Measurements from ENCODE around the gene CCDC33.
A peak's percentile ranks its signal among the peaks of the same experiment; 100 is the strongest.

CCDC33 gene

DNA sequence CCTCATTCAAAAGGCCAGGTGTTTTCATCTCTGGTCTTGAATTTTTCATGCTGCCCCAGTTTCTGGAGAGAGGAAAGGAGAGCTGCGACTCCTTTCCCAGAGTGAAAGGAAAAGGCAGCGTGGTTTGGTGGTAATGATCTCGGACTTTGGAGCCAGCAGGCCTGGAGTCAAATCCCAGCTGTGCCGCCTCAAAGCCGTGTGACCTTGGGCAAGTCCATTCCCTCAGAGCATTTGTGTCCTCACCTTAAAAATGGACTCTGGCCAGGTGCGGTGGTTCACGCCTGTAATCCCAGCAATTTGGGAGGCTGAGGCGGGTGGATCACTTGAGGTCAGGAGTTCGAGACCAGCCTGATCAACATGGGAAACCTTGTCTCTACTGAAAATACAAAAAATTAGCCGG lies 4.7 kb upstream of the CCDC33 start:
- Histone ChIP-seq H3K4me3 (ENCODE audit: low read depth, low read length) (no peak overlapping the region), H3K4me1 (ENCODE audit: control insufficient read depth, insufficient read depth, low read length, unreplicated experiment) (peaks cover 18% of the 10 kb centered on the region), H3K27ac (ENCODE audit: low read depth, low read length) (no peak overlapping the region), H3K36me3 (ENCODE audit: insufficient read depth, low read length) (no peaks in the 10 kb centered on the region), H3K79me2 (ENCODE audit: control insufficient read depth, insufficient read depth, low read length, unreplicated experiment) (no peaks in the 10 kb centered on the region), H2AFZ (ENCODE audit: low read length, unreplicated experiment) (no peak overlapping the region), H3K27me3 (ENCODE audit: insufficient read depth, low read length) (no peaks in the 10 kb centered on the region)

DNA sequence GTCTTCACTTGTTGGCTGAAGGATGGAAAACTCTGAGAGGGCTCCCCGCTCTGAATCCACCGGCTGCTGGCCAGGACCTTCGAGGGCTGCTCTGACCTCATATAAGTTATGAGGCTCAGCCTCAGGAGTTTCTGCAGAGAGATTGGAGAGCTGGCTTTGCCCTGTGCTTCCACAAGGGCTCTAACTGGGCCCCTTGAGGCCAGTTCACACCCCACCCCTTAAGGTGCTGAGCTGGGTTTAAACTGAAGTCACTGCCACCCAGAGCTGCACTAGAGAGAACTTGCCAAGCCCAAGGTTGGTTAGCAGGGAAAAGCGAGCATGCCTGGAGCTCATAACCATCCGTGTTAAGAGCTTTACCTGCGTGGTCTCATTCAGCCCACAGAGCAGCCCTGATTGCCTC lies 2.8 kb upstream of the CCDC33 start:
- no peak overlapping the region for H3K27ac ChIP-seq (ENCODE audit: low read depth, low read length)
- no peaks in the 10 kb centered on the region for H3K79me2 ChIP-seq (ENCODE audit: control insufficient read depth, insufficient read depth, low read length, unreplicated experiment)
- peaks cover 18% of the 10 kb centered on the region for H3K4me1 ChIP-seq (ENCODE audit: control insufficient read depth, insufficient read depth, low read length, unreplicated experiment)
- H3K27me3 ChIP-seq (ENCODE audit: insufficient read depth, low read length): no peaks in the 10 kb centered on the region
- H3K36me3 ChIP-seq (ENCODE audit: insufficient read depth, low read length): no peaks in the 10 kb centered on the region
- H2AFZ ChIP-seq (ENCODE audit: low read length, unreplicated experiment): no peak overlapping the region
- H3K4me3 ChIP-seq (ENCODE audit: low read depth, low read length): no peak overlapping the region

DNA sequence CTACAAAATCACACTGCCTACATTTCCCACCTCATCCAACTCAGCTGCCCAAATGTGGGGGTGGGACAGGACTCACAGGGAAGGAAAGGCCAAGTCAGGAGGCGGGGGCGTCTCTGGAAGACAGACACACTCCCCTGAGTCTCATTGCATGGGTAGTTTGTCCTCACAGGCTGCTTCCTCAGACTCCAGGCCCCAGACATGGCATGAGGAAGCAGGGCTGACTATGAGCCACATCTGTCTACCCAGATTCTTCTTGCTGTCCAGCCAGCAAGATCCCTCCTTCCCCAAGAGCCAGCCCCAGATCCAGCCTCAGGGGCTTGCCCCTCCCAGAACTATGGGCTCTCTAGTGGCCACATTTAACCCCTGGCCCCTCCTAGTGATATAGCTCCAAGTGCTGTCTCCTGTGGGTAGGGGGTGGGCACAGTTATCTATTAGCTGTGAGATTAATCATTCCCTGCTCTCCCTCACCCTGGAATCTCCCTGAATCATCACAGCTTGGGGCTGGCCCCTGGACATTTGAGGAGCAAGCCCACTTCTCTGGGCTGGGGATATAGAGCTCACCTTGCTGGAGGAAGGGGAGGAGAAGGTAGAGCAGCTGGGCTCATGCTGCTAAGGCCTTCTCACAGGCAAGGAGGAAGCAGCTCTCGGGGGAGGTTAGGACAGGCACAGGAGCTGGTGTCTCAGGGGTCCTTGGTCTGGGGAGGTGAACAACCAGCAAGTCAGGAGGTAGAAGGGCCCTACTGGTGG lies 2.1 kb upstream of the CCDC33 start:
- no peaks in the 10 kb centered on the region for H3K36me3 ChIP-seq (ENCODE audit: insufficient read depth, low read length)
- no peak overlapping the region for H3K4me3 ChIP-seq (ENCODE audit: low read depth, low read length)
- no peaks in the 10 kb centered on the region for H3K27me3 ChIP-seq (ENCODE audit: insufficient read depth, low read length)
- no peak overlapping the region for H2AFZ ChIP-seq (ENCODE audit: low read length, unreplicated experiment)
- H3K27ac ChIP-seq (ENCODE audit: low read depth, low read length): no peak overlapping the region
- H3K4me1 ChIP-seq (ENCODE audit: control insufficient read depth, insufficient read depth, low read length, unreplicated experiment): peaks cover 24% of the 10 kb centered on the region
- no peaks in the 10 kb centered on the region for H3K79me2 ChIP-seq (ENCODE audit: control insufficient read depth, insufficient read depth, low read length, unreplicated experiment)

DNA sequence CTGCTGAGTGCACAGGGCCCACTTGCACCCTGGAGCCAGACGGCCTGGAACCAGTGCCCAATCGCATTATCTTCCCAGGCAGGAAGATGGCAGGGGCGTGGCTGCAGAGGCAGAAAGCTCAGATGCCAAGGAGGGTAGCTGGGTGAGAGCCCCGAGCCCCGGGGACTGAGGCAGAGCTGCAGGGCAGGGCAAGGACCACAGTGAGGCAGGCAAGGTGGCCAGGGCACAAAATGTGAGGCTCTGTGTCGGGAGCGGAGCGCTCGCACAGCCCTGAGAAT lies 1.6 kb upstream of the CCDC33 start:
- peaks cover 29% of the 10 kb centered on the region for H3K4me1 ChIP-seq (ENCODE audit: control insufficient read depth, insufficient read depth, low read length, unreplicated experiment)
- H3K4me3 ChIP-seq (ENCODE audit: low read depth, low read length): no peak overlapping the region
- no peaks in the 10 kb centered on the region for H3K36me3 ChIP-seq (ENCODE audit: insufficient read depth, low read length)
- no peak overlapping the region for H2AFZ ChIP-seq (ENCODE audit: low read length, unreplicated experiment)
- no peaks in the 10 kb centered on the region for H3K27me3 ChIP-seq (ENCODE audit: insufficient read depth, low read length)
- no peaks in the 10 kb centered on the region for H3K79me2 ChIP-seq (ENCODE audit: control insufficient read depth, insufficient read depth, low read length, unreplicated experiment)
- H3K27ac ChIP-seq (ENCODE audit: low read depth, low read length): no peak overlapping the region

DNA sequence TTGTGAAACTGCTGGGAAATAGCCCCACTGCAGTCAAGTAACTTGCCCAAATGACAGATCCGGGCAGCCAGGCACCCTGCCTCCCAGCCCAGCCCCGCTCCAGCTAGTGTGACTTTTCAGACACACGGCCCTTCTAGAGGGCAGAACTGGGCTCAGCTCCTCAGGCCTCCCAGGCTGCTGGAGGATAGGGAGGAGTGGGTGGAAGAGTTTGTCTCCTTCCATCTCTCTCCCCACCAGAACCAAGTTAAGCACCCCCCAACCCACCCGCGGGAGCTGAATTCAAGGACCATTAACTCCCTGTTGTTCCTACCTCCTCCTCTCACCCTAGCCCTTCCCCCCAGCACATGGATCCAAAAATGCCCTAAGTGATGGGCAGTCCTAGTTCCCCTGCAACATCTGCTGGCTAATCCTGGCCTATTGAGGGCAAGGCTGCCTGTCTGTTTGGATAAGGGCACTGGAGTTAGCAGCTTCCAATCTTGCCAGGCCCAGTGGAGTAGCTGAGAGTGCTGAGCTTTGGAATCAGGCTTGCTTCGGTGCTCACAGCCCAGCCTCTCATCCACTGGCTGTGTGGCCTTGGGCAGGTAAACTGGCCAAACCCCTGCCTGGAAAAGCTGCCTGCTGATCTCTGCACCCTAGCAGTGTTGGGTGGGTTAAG lies 3.1 kb downstream of the CCDC33 start:
- no peaks in the 10 kb centered on the region for H3K27me3 ChIP-seq (ENCODE audit: insufficient read depth, low read length)

DNA sequence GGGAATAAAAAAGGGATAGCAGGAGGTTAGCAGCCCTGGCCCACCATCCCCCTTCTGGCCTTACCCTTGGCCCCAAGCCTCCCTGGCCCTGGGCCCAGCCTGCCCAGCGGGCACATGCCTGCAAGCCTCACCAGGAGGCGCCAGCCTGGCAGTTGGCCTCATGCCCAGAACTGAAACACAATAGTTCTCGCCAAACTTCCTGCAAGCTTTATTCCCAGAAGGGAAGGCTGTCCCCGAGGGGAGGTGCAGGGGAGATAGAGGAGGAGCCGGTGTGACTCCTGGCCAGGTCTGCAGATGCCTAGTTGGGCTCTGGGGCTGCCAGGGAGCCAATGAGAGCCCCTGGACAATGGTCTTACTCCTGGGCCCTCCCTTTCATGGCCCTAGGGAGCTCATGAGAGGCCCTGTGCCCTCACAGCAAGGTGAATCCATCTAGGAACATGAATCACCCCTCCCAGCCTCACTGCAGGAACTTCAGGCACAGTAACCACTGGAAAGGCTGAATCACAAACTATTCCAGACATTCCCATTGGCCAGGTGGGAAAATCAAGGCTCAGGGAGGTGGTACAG lies 4.0 kb downstream of the CCDC33 start:
- peaks cover 49% of the 10 kb centered on the region for H3K4me1 ChIP-seq (ENCODE audit: control insufficient read depth, insufficient read depth, low read length, unreplicated experiment)
- H3K36me3 ChIP-seq (ENCODE audit: insufficient read depth, low read length): no peaks in the 10 kb centered on the region
- no peak overlapping the region for H3K4me3 ChIP-seq (ENCODE audit: low read depth, low read length)
- 0 out of 2 replicates have a peak overlapping the region, but pooled peaks have one; percentile 24 for H3K27ac ChIP-seq (ENCODE audit: low read depth, low read length)
- H3K27me3 ChIP-seq (ENCODE audit: insufficient read depth, low read length): no peaks in the 10 kb centered on the region
- H2AFZ ChIP-seq (ENCODE audit: low read length, unreplicated experiment): no peak overlapping the region
- no peaks in the 10 kb centered on the region for H3K79me2 ChIP-seq (ENCODE audit: control insufficient read depth, insufficient read depth, low read length, unreplicated experiment)

More for the DNA sequence above, 3.1 kb downstream of the CCDC33 start:
- no peak overlapping the region for H3K27ac ChIP-seq (ENCODE audit: low read depth, low read length)
- no peak overlapping the region for H2AFZ ChIP-seq (ENCODE audit: low read length, unreplicated experiment)
- H3K79me2 ChIP-seq (ENCODE audit: control insufficient read depth, insufficient read depth, low read length, unreplicated experiment): no peaks in the 10 kb centered on the region
- no peak overlapping the region for H3K4me3 ChIP-seq (ENCODE audit: low read depth, low read length)
- no peaks in the 10 kb centered on the region for H3K36me3 ChIP-seq (ENCODE audit: insufficient read depth, low read length)
- H3K4me1 ChIP-seq (ENCODE audit: control insufficient read depth, insufficient read depth, low read length, unreplicated experiment): peaks cover 56% of the 10 kb centered on the region

DNA sequence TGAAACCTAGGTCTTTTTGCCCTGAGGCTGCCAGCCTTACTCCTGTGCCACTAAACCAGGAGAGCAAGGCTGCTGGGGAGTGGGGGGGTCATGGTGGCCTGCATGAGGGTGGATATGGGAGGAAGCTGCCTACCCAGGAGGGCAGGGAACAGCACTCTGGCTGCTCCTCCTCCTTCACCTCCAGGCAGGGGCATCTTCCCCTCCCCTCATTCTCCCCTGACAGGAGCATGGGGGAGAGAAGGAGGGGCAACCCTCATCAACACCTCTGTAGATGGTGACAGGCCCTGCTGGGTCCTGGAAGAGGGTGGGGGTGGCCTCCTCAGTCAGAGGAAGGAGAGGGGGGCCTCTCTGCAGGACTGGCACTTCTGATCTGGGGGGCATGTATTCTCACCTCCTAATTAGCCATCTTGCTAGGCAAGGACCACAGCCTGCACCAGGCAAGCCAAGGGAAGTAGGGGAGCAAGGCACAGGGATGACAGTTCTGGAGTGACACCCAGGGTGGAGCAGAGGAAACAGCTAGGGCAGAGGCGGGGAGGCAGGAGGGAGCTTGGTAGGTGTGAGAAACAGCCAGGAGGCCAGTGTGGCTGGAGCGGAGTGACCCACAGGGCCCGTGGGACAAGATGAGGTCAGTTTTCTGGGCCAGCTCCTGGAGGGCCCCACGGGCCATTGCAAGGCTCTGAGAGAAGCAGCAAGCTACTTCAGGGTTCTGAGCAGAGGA lies 4.9 kb downstream of the CCDC33 start:
- Histone ChIP-seq H3K27ac (ENCODE audit: low read depth, low read length) (no peak overlapping the region), H3K27me3 (ENCODE audit: insufficient read depth, low read length) (no peaks in the 10 kb centered on the region), H2AFZ (ENCODE audit: low read length, unreplicated experiment) (no peak overlapping the region), H3K4me3 (ENCODE audit: low read depth, low read length) (no peak overlapping the region), H3K4me1 (ENCODE audit: control insufficient read depth, insufficient read depth, low read length, unreplicated experiment) (peaks cover 49% of the 10 kb centered on the region), H3K79me2 (ENCODE audit: control insufficient read depth, insufficient read depth, low read length, unreplicated experiment) (no peaks in the 10 kb centered on the region), H3K36me3 (ENCODE audit: insufficient read depth, low read length) (no peaks in the 10 kb centered on the region)

DNA sequence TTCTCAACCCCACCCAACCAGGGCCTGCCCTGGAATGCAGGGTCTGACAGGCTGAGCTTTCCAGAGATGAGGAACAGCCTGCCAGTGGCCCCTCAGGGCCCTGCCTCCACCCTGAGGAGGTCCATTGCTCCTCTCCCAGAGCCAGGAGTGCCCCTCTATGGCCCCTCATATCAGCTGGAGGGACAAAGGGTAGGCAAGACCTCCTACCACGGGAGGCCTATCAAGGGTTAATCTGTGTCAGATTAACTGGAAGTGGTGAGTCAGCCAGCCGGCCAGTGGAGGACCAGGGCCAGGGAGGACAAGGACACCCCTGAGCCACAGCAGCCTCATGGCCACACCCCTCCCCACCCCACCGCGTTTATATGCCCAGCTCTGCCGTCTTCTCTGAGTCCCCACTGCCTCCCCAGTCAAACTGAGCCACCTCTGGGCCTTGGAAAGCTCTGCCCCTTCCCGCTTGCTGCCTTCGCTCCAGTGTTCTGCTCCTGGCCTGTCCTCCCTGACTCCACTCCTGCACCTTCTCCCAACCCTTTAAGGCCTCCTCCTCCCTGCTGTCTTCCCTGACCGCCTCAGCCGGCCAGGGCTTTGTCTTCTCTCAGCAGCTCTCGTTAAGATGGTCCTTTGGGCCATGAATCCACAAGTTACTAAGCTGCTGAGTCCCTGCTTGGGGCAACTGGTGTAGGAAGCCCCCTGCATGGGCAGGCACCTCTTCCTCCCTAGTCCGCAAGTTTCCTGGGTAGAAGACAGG lies 6.5 kb downstream of the CCDC33 start:
- no peak overlapping the region for H3K4me3 ChIP-seq (ENCODE audit: low read depth, low read length)
- H3K4me1 ChIP-seq (ENCODE audit: control insufficient read depth, insufficient read depth, low read length, unreplicated experiment): peaks cover 49% of the 10 kb centered on the region
- H3K27ac ChIP-seq (ENCODE audit: low read depth, low read length): no peak overlapping the region
- H2AFZ ChIP-seq (ENCODE audit: low read length, unreplicated experiment): peak overlapping the region; percentile 69
- no peaks in the 10 kb centered on the region for H3K36me3 ChIP-seq (ENCODE audit: insufficient read depth, low read length)
- H3K79me2 ChIP-seq (ENCODE audit: control insufficient read depth, insufficient read depth, low read length, unreplicated experiment): no peaks in the 10 kb centered on the region
- H3K27me3 ChIP-seq (ENCODE audit: insufficient read depth, low read length): no peaks in the 10 kb centered on the region

DNA sequence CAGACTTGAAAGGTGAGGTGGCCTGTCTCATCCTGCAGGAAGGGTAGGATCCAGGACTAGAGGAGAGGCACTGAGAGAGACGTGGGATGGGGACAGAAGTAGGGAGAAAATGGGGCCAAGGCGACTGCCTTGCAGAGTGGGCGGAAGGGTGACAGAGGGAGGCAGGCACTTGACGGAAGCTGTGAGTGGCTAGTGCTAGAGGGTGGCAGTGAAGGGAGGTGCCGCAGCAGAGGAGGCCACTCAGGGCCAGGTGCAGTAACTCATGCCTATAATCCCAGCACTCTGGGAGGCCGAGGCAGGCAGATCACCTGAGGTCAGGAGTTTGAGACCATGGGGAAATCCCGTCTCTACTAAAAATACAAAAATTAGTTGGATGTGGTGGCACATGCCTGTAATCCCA lies 7.3 kb downstream of the CCDC33 start:
- no peaks in the 10 kb centered on the region for H3K27me3 ChIP-seq (ENCODE audit: insufficient read depth, low read length)
- H2AFZ ChIP-seq (ENCODE audit: low read length, unreplicated experiment): no peak overlapping the region
- no peaks in the 10 kb centered on the region for H3K36me3 ChIP-seq (ENCODE audit: insufficient read depth, low read length)
- H3K4me3 ChIP-seq (ENCODE audit: low read depth, low read length): no peak overlapping the region
- H3K79me2 ChIP-seq (ENCODE audit: control insufficient read depth, insufficient read depth, low read length, unreplicated experiment): no peaks in the 10 kb centered on the region
- no peak overlapping the region for H3K27ac ChIP-seq (ENCODE audit: low read depth, low read length)
- H3K4me1 ChIP-seq (ENCODE audit: control insufficient read depth, insufficient read depth, low read length, unreplicated experiment): peaks cover 49% of the 10 kb centered on the region

DNA sequence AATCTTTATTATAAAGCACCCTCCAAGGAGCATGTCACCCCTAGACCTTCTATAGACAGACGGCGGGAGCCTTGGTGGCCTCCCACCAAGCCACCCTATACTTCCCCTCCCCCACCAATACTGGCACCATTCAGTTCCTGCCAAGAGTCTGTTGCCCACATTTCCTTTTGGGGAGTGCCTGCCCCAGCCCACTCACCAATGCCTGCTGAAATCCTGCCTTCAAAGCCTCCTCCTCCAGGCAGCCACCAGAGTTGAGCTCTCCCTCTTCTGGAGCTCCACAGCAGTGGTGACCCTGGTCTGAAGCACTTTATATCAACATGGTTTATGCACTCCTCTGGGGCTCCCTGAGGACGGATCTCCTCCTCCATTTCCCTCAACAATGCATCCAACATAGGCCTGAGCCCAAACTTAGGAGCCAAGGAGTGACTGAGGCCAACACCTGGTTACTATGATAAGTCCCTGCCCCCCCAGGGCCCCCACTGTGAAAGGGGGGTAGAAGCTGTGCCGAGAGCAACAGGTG lies 8.8 kb downstream of the CCDC33 start:
- Histone ChIP-seq H3K79me2 (ENCODE audit: control insufficient read depth, insufficient read depth, low read length, unreplicated experiment) (no peaks in the 10 kb centered on the region), H3K36me3 (ENCODE audit: insufficient read depth, low read length) (no peaks in the 10 kb centered on the region), H3K4me3 (ENCODE audit: low read depth, low read length) (no peak overlapping the region), H3K27ac (ENCODE audit: low read depth, low read length) (no peak overlapping the region), H3K4me1 (ENCODE audit: control insufficient read depth, insufficient read depth, low read length, unreplicated experiment) (peaks cover 34% of the 10 kb centered on the region), H2AFZ (ENCODE audit: low read length, unreplicated experiment) (no peak overlapping the region), H3K27me3 (ENCODE audit: insufficient read depth, low read length) (no peaks in the 10 kb centered on the region)
